GM21367 (cell line): ENCODE data around the gene HPN.

Experiments used
- ATAC-seq: cut with Tn5 transposase; IDR thresholded peaks from one replicate; pipeline ENCODE4 v1.9.1; 2021; ENCODE audit not compliant: unreplicated experiment

HPN gene

GRCh38 chr19:35060160-35060855 lies 18.8 kb downstream of the HPN start:
- ATAC-seq: no peak

GRCh38 chr19:35061583-35062373 lies 20.3 kb downstream of the HPN start:
- ATAC-seq: no peak

DNA sequence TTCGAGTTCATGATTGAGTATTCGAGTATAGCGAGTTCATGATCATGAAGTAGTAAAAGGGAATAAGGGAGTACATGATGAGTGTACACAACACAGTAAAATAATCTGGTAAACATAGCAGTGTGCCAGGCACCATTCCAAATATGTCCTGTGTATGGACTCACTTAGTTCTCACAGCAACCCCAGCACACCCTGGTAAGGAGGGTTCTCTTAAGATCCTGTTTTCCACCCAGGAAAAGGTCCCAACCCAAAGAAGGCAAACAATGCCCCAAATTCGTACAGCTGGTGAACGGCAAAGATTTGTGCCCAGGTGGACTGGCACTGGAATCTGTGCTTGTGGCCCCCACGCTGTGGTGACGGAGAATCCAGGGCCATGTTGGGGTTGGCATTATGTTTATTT lies 21.4 kb downstream of the HPN start:
- ATAC-seq: no peak

DNA sequence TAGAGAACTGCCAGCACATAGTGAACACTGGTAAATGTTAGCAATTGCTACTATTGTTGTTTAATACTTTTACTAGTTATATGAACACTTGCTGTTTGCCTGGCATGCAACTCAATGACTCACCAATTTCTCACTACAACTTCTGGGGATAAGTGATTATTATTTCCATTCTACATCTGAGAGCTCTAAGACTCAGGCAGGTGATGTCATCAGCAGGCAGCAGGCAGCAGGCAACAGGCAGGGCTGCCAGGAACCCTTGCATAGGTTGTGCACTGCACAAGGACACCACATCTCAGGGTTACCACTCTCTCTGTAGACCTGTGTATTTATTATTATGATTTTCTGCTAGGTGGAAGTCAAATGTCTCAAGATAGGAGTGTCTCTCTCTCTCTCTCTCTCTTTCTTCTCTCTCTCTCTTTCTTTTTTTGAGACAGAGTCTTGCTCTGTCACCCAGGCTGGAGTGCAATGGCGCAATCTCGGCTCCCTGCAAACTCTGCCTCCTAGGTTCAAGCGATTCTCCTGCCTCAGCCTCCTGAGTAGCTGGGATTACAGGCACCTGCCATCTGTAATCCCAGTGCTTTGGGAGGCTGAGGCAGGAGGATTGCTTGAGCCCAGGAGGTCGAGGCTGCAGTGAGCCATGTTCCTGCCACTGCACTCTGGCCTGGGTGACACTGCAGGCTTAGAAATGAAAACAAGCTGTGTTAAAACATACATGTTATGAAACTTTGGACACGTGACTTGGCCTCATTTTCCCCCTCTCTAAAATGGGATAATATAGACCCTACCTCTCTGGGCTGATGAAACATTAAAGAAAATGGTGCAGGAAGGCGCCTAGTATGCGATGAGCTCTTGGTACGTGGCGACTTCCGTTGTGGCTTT lies 22.7 kb downstream of the HPN start:
- no peak for ATAC-seq

DNA sequence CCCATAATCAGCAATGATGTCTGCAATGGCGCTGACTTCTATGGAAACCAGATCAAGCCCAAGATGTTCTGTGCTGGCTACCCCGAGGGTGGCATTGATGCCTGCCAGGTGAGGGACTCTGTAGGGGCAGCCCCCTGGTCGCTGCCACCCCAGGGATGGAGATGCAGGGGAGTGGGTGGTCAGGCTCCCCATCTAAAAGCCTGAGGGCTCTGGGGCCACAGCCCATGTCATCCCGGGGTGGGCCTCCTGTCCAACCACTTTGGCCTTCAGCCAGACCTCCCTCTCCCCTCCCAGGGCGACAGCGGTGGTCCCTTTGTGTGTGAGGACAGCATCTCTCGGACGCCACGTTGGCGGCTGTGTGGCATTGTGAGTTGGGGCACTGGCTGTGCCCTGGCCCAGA lies 24.1 kb downstream of the HPN start:
- ATAC-seq: no peak

DNA sequence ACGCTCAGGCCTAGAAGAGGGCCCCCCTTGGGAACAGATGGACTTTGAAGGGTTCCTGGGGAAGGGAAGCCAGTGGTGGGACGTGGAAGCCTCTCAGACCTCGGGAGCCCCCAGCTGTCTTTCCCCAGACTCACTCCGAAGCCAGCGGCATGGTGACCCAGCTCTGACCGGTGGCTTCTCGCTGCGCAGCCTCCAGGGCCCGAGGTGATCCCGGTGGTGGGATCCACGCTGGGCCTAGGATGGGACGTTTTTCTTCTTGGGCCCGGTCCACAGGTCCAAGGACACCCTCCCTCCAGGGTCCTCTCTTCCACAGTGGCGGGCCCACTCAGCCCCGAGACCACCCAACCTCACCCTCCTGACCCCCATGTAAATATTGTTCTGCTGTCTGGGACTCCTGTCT lies 24.6 kb downstream of the HPN start:
- ATAC-seq: no peak

DNA sequence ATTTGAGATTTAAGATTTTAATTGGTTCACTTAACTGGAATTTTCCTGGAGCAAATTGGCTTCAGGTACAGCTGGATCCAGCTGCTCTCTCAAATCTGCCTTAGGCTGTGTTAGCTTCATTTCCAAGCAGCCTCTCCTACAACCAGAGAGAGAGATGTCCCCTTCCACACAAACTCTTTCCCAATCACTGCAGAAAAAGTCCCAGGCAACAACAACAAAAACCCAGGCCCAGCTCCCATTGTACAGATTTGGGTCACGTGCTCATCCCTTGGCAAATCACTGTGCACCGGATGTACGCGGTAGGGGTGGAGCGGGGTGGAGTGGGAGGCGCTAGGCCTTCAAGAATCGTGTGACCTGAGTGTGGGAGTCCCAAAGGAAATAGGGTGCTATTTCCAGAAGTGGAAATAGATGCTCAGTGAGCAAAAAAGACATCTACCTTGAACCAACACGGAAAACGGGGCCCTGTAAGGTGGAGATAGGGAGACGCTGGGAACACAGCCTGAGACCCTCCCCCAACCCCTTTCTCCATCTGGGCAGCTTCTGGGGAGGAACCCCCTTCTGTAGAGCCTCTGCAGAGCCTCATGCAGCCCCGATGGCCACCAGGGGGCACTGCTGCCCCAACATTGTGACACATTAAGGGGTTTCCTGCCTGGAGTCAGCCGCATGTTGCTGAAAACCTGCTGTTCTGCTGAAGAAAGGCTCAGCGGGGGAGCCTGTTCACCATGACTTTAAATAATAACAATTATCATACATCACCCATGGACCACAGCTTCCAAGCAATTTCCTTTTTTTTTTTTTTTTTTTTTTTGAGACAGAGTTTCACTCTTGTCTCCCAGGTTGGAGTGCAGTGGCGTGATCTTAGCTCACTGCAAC lies 25.4 kb downstream of the HPN start:
- ATAC-seq: peak; percentile 67

GRCh38 chr19:35068941-35069634 lies 27.6 kb downstream of the HPN start:
- ATAC-seq: no peak

- no peak for ATAC-seq
Measured at GRCh38 chr19:35069696-35070095, 28.2 kb downstream of the HPN start.

DNA sequence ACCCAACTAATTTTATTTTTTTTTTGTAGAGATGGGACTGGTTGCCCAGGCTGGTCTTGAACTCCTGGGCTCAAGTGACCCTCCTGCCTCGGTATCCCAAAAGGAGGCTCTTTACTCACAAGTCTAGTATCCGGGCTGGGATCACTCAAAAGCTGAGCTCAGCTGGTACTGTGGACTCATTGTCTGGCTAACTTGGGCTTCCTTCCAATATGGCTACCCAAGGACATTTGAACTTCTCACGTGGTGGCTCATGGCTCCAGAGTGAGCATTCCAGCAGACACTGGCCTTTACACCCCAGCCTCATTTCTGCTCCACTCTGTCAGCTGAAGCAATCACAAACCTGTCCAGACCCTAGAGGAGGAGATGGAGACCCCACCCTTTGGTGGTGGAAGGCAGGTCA lies 28.9 kb downstream of the HPN start:
- no peak for ATAC-seq

DNA sequence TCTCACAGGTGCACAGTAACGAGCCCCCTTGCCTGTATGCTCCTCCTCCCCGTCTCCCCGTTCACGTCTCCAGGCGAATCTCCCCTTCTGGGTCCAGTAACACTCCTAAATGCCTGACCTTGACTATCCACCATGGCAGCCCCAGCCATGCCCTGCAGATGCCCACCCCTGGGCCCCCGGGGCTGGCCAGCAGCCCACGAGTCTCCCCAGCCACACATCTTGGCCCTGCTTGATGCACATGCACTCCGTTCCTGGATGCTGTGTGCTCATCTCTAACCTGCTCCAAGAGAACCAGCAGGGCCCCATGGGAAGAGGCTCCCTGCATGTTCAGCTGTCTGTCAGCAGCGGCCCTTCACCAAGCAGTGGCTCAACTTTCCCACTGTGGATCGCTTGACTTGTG lies 32.0 kb downstream of the HPN start:
- no peak for ATAC-seq

- ATAC-seq: no peak
Measured at GRCh38 chr19:35073941-35074340, 32.4 kb downstream of the HPN start.

DNA sequence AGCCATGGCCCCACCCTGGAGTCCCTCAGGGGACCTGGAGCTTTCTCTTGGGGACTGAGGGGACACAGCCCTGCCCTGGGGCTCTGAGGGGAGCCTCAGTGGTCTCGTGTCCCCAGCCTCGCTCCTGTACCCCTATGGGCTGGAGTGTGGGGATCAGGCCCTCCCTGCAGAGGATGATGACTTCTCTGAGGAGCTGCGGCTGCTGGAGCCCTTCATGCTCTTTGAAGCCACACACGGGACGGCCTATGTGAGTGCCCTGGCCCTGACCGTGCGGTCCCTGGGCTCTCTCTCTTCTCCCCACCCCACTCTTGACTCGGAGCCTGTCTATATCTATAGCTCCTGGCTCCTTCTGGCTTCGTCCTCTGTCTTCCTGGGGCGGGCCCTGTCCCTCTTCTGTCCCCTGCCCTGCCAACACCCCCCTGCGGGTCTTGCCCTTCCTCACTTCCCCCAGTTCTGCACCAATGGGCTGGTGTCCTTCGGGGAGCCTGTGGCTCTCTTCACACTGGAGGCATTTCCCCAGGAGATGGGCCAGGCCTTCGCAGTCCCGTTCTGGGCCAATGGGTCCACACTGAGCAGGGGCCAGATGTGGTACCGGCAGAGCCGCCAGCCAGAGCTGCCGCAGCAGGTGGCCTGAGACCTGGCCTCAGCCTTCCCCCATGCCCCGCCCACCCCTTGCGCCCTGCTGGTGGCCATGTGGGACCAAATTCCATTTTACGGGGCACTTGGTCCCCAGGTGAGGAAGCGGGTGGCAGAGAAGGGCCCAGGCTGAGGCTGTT lies 33.1 kb downstream of the HPN start:
- ATAC-seq: no peak

GRCh38 chr19:35075202-35076025 lies 33.9 kb downstream of the HPN start:
- ATAC-seq: no peak

GRCh38 chr19:35076026-35076370 lies 34.5 kb downstream of the HPN start:
- ATAC-seq: no peak

GRCh38 chr19:35076657-35077056 lies 35.1 kb downstream of the HPN start:
- no peak for ATAC-seq

GRCh38 chr19:35077411-35078223 lies 36.1 kb downstream of the HPN start:
- no peak for ATAC-seq

DNA sequence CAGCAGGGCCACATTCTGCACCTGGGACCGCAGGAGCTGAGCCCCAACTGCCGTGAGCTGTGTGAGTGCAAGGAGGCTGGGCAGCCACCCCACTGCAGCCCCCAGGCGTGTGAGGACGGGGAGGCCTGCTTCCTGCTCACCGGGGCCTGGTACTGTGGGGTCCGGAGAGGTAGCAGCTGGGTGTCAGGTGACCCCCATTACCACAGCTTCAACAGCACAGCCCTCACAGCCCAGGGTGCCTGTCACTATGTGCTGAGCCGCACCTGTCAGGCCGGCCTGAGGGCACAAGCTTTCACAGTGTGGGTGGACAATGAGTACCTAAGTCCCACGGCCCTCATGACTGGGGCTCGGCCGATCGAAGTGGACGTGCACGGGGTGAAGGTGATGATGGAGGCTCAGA lies 38.3 kb downstream of the HPN start:
- ATAC-seq: no peak
